H9 (cell line): ENCODE measurements around the gene NACC2. TPM values are rescaled to one million over a fixed set of nuclear protein-coding genes. Genes with fewer than 3 reads are reported as not detected.

ENCODE experiments used
- DNase-seq: peaks from one replicate; pipeline ENCODE4 v3.0.0-alpha.2; 2017
- H2AFZ ChIP-seq: one replicate; pipeline ENCODE4 v1.6.1; 2013; ENCODE audit warnings: mild to moderate bottlenecking, low read length, control low read depth, moderate library complexity
- H2AK5ac ChIP-seq: 2 replicates; pipeline ENCODE4 v1.6.1; 2013; ENCODE audit warnings: low read length, control low read depth, mixed read lengths; ENCODE audit not compliant: insufficient read length
- H2BK120ac ChIP-seq: one replicate; pipeline ENCODE4 v1.6.1; 2013; ENCODE audit warnings: low read depth, mild to moderate bottlenecking, low read length, control low read depth, inconsistent platforms; ENCODE audit not compliant: poor library complexity, severe bottlenecking
- H2BK12ac ChIP-seq: 2 replicates; pipeline ENCODE4 v1.6.1; 2013; ENCODE audit warnings: low read length, control low read depth, mixed read lengths, low read depth; ENCODE audit not compliant: insufficient read length
- H2BK15ac ChIP-seq: 2 replicates; pipeline ENCODE4 v1.6.1; 2013; ENCODE audit warnings: low read depth, low read length, control low read depth
- H2BK20ac ChIP-seq: one replicate; pipeline ENCODE4 v1.6.1; 2013; ENCODE audit warnings: low read depth, mild to moderate bottlenecking, low read length, control low read depth, inconsistent platforms; ENCODE audit not compliant: poor library complexity, severe bottlenecking
- H2BK5ac ChIP-seq: 2 replicates; pipeline ENCODE4 v1.6.1; 2013; ENCODE audit warnings: low read length, control low read depth, mixed read lengths; ENCODE audit not compliant: insufficient read length
- H3K14ac ChIP-seq: 2 replicates; pipeline ENCODE4 v1.6.1; 2013; ENCODE audit warnings: low read length, control low read depth; ENCODE audit not compliant: insufficient read depth
- H3K18ac ChIP-seq: 2 replicates; pipeline ENCODE4 v1.6.1; 2013; ENCODE audit warnings: low read depth, mild to moderate bottlenecking, mixed read lengths, low read length, control low read depth; ENCODE audit not compliant: insufficient read length
- H3K23ac ChIP-seq: 2 replicates; pipeline ENCODE4 v1.6.1; 2013; ENCODE audit warnings: low read length, control low read depth, mixed read lengths, low read depth; ENCODE audit not compliant: insufficient read length
- H3K23me2 ChIP-seq: 2 replicates; pipeline ENCODE4 v1.6.1; 2013; ENCODE audit warnings: low read depth, mild to moderate bottlenecking, mixed read lengths, low read length, control low read depth; ENCODE audit not compliant: insufficient read length, poor library complexity, severe bottlenecking
- H3K27ac ChIP-seq: 2 replicates; pipeline ENCODE4 v1.5.1; 2013; ENCODE audit warnings: low read length, control low read depth, mixed read lengths, low read depth; ENCODE audit not compliant: insufficient read length
- H3K27me3 ChIP-seq: 2 replicates; pipeline ENCODE4 v1.6.1; 2013; ENCODE audit warnings: low read length, control low read depth, inconsistent platforms; ENCODE audit not compliant: insufficient read depth
- H3K4ac ChIP-seq: 2 replicates; pipeline ENCODE4 v1.6.1; 2013; ENCODE audit warnings: low read depth, mild to moderate bottlenecking, control low read depth, inconsistent platforms, low read length, moderate library complexity
- H3K4me1 ChIP-seq: 2 replicates; pipeline ENCODE4 v1.6.1; 2013; ENCODE audit warnings: low read length, control low read depth, inconsistent platforms; ENCODE audit not compliant: insufficient read depth
- H3K4me2 ChIP-seq: 2 replicates; pipeline ENCODE4 v1.6.1; 2013; ENCODE audit warnings: low read length, control low read depth, mixed read lengths; ENCODE audit not compliant: insufficient read length, insufficient read depth
- H3K56ac ChIP-seq: 2 replicates; pipeline ENCODE4 v1.6.1; 2013; ENCODE audit warnings: low read depth, mild to moderate bottlenecking, mixed read lengths, low read length, control low read depth; ENCODE audit not compliant: insufficient read length
- H3K79me1 ChIP-seq: 2 replicates; pipeline ENCODE4 v1.6.1; 2013; ENCODE audit warnings: low read depth, mild to moderate bottlenecking, moderate library complexity, low read length, control low read depth, inconsistent platforms; ENCODE audit not compliant: insufficient read depth, poor library complexity, severe bottlenecking
- H3K79me2 ChIP-seq: 2 replicates; pipeline ENCODE4 v1.6.1; 2013; ENCODE audit warnings: low read length, control low read depth, inconsistent platforms; ENCODE audit not compliant: insufficient read depth
- H3K9ac ChIP-seq: 2 replicates; pipeline ENCODE4 v1.6.1; 2013; ENCODE audit warnings: low read length, control low read depth, mixed read lengths; ENCODE audit not compliant: insufficient read length; ENCODE audit errors: extremely low read depth
- H3K9me3 ChIP-seq: one replicate; pipeline ENCODE4 v1.6.1; 2013; ENCODE audit warnings: low read depth, low read length, inconsistent platforms; ENCODE audit not compliant: control insufficient read depth
- H3T11ph ChIP-seq: one replicate; pipeline ENCODE4 v1.6.1; 2013; ENCODE audit warnings: mild to moderate bottlenecking, low read length, control low read depth, inconsistent platforms
- H4K20me1 ChIP-seq: one replicate; pipeline ENCODE4 v1.6.1; 2013; ENCODE audit not compliant: control insufficient read depth, insufficient read length, insufficient read depth
- H4K5ac ChIP-seq: 2 replicates; pipeline ENCODE4 v1.6.1; 2013; ENCODE audit warnings: low read depth, mild to moderate bottlenecking, mixed read lengths, low read length, control low read depth; ENCODE audit not compliant: insufficient read length
- H4K8ac ChIP-seq: replicated peaks from 2 replicates; pipeline ENCODE4 v1.6.1; 2013; ENCODE audit warnings: low read length, control low read depth, mixed read lengths, low read depth; ENCODE audit not compliant: insufficient read length
- H4K91ac ChIP-seq: 2 replicates; pipeline ENCODE4 v1.6.1; 2013; ENCODE audit warnings: low read depth, mild to moderate bottlenecking, moderate library complexity, mixed read lengths, low read length, control low read depth; ENCODE audit not compliant: insufficient read length
- H3K27ac Mint-ChIP-seq, 3 experiments: 2 replicates in 2 of 3; 3 replicates in 1 of 3; pipeline ENCODE4 v1.8.0; 2020 to 2021; ENCODE audit warnings: mixed read lengths in 3 of 3, mild to moderate bottlenecking in 1 of 3, moderate library complexity in 1 of 3
- H3K27me3 Mint-ChIP-seq: 2 replicates; pipeline ENCODE4 v1.8.0; 2021; ENCODE audit warnings: low read depth, mild to moderate bottlenecking, moderate library complexity, mixed read lengths
- H3K36me3 Mint-ChIP-seq, 3 experiments: 2 replicates in 2 of 3; 3 replicates in 1 of 3; pipeline ENCODE4 v1.8.0; 2020 to 2021; ENCODE audit warnings: low read depth in 3 of 3, mixed read lengths in 3 of 3; ENCODE audit not compliant: insufficient read depth in 1 of 3
- H3K4me1 Mint-ChIP-seq, 2 experiments: 2 replicates each; pipeline ENCODE4 v1.8.0; 2020; ENCODE audit warnings: mixed read lengths in 2 of 2
- H3K4me3 Mint-ChIP-seq, 2 experiments: 2 replicates in 1 of 2; 3 replicates in 1 of 2; pipeline ENCODE4 v1.8.0; 2020 to 2021; ENCODE audit warnings: mild to moderate bottlenecking in 2 of 2, mixed read lengths in 2 of 2, moderate library complexity in 1 of 2
- H3K9me3 Mint-ChIP-seq, 2 experiments: 2 replicates in 1 of 2; 3 replicates in 1 of 2; pipeline ENCODE4 v1.8.0; 2020; ENCODE audit warnings: mild to moderate bottlenecking in 2 of 2, mixed read lengths in 2 of 2, moderate library complexity in 1 of 2
- WGBS: extraction: QIAGEN DNeasy Blood & Tissue Kit; methylation state at CpG from one replicate; pipeline ENCODE4 v1.1.7; 2013; ENCODE audit warnings: missing lambda C conversion rate, low lambda C conversion rate, mixed read lengths; ENCODE audit not compliant: insufficient read length; ENCODE audit errors: extremely low coverage; 5-methylcytosine and 5-hydroxymethylcytosine counted together
- total RNA-seq: library from RNA; stranded (reverse); gene quantifications from 2 replicates; pipeline ENCODE4 v1.2.1, GENCODE V29; 2021
- TF ChIP-seq, protein P1 (sequence below): fragments of 200-600 bp; sonication (generic); conservative IDR thresholded peaks from 3 replicates; pipeline ENCODE4 v1.8.0; 2021; ENCODE audit warnings: antibody characterized with exemption, mild to moderate bottlenecking

NACC2 gene
- total RNA-seq, 1 experiment from 2014 or later, result 11.5 TPM

DNA sequence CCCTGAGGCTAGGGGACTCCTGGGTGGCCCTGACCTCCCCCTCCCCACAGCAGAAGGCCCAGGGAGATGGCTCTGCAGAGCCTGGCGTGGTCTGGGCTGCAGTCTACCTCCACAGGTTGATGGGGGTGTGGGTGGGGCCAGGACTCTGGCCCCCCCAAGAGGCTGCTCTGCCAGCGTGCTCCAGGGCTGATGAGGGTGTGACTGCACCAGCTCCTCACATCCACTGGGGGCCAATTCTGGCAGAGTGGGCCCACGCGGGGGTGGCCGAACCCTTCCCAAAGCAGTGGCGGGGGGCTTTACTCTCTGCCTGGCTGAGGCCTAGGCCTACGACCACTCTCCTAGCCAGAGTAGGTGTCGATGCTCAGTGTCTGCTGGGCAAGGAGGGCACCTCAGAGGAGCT is 105.9 kb downstream of the NACC2 start:
- Histone ChIP-seq H4K20me1 (no peaks in the 10 kb centered on the region), H2BK120ac (no peak overlapping the region), H3K79me2 (no peaks in the 10 kb centered on the region), H3K18ac (no peak overlapping the region), H2AK5ac (no peak overlapping the region), H3K4me1 (no peaks in the 10 kb centered on the region), H3K27ac (no peak overlapping the region), H4K5ac (no peak overlapping the region), H3K4ac (no peak overlapping the region), H2BK5ac (no peak overlapping the region), H4K91ac (no peak overlapping the region), H4K8ac (no peak overlapping the region), H3T11ph (no peak overlapping the region), H3K23me2 (no peaks in the 10 kb centered on the region), H2BK20ac (no peak overlapping the region), H3K27me3 (no peaks in the 10 kb centered on the region), H3K9me3 (no peaks in the 10 kb centered on the region), H3K79me1 (no peaks in the 10 kb centered on the region), H2BK15ac (no peak overlapping the region), H2AFZ (no peak overlapping the region), H3K9ac (no peak overlapping the region), H3K4me2 (no peak overlapping the region), H3K56ac (no peak overlapping the region), H2BK12ac (no peak overlapping the region), H3K14ac (no peak overlapping the region), H3K23ac (no peak overlapping the region)
- Mint-ChIP-seq H3K27ac (no peak overlapping the region), H3K36me3 (no peaks in the 10 kb centered on the region), H3K9me3 (no peaks in the 10 kb centered on the region), H3K4me3 (no peak overlapping the region), H3K27me3 (no peaks in the 10 kb centered on the region), H3K4me1 (peaks cover 17 to 39% of the 10 kb centered on the region in 2 experiments)
- DNase-seq, result no peak
- WGBS, result no CpG with 5 or more reads among the region's 8 CpGs
- TF ChIP-seq, protein P1, sequence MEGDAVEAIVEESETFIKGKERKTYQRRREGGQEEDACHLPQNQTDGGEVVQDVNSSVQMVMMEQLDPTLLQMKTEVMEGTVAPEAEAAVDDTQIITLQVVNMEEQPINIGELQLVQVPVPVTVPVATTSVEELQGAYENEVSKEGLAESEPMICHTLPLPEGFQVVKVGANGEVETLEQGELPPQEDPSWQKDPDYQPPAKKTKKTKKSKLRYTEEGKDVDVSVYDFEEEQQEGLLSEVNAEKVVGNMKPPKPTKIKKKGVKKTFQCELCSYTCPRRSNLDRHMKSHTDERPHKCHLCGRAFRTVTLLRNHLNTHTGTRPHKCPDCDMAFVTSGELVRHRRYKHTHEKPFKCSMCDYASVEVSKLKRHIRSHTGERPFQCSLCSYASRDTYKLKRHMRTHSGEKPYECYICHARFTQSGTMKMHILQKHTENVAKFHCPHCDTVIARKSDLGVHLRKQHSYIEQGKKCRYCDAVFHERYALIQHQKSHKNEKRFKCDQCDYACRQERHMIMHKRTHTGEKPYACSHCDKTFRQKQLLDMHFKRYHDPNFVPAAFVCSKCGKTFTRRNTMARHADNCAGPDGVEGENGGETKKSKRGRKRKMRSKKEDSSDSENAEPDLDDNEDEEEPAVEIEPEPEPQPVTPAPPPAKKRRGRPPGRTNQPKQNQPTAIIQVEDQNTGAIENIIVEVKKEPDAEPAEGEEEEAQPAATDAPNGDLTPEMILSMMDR, result no peak; the same call in 2 of the 3 replicates
